Aorta (tissue), 5 donors: ENCODE measurements around the gene HLA-DPB1. TPM values are rescaled to one million over a fixed set of nuclear protein-coding genes. Genes with fewer than 3 reads are reported as not detected.
A peak's percentile ranks its signal among the peaks of the same experiment; 100 is the strongest.

Experiments used
- ATAC-seq: fragments of 200-7000 bp; cut with Tn5 transposase; one replicate; pipeline ENCODE4 v1.9.1; 2022; ENCODE audit warnings: moderate library complexity; ENCODE audit not compliant: low FRiP score
- DNase-seq, 2 donors: peaks; one replicate each; pipeline ENCODE4 v3.0.0-alpha.2; 2020
- H3K27ac ChIP-seq, 2 donors: one replicate each; pipeline ENCODE4 v1.5.1; 2013; ENCODE audit warnings: low read length in 2 of 2, mild to moderate bottlenecking in 2 of 2, moderate library complexity in 2 of 2, control low read depth in 1 of 2, inconsistent platforms in 1 of 2, low read depth in 1 of 2
- H3K27me3 ChIP-seq, 2 donors: one replicate each; pipeline ENCODE4 v1.6.1; 2013; ENCODE audit warnings: control low read depth in 1 of 2, low read length in 1 of 2, mild to moderate bottlenecking in 1 of 2, moderate library complexity in 1 of 2; ENCODE audit not compliant: insufficient read depth in 2 of 2, control insufficient read depth in 1 of 2
- H3K36me3 ChIP-seq, 2 donors: one replicate each; pipeline ENCODE4 v1.6.1; 2013; ENCODE audit warnings: control low read depth in 1 of 2, low read length in 1 of 2, mild to moderate bottlenecking in 1 of 2; ENCODE audit not compliant: insufficient read depth in 2 of 2, control insufficient read depth in 1 of 2
- H3K4me1 ChIP-seq, 2 donors: one replicate each; pipeline ENCODE4 v1.6.1; 2013; ENCODE audit warnings: low read length in 2 of 2, control low read depth in 1 of 2, mild to moderate bottlenecking in 1 of 2, moderate library complexity in 1 of 2; ENCODE audit not compliant: insufficient read depth in 2 of 2, control insufficient read depth in 1 of 2
- H3K4me3 ChIP-seq, 2 donors: one replicate each; pipeline ENCODE4 v1.5.1; 2013; ENCODE audit warnings: low read length in 2 of 2, control low read depth in 1 of 2, mild to moderate bottlenecking in 1 of 2
- H3K9me3 ChIP-seq: one replicate; pipeline ENCODE4 v1.6.1; 2013; ENCODE audit warnings: mild to moderate bottlenecking, low read length; ENCODE audit not compliant: control insufficient read depth
- WGBS, 2 donors: extraction: QIAGEN DNeasy Blood & Tissue Kit; methylation state at CpG; one replicate each; pipeline ENCODE4 v1.1.7; 2013; 5-methylcytosine and 5-hydroxymethylcytosine counted together
- intact Hi-C, 2 donors: fragments of 100-400 bp; cut with DNase I; formaldehyde crosslinking; loops; one replicate each; pipeline versions ENCODE4 v1.14.2 to v1.15.0; 2022
- polyA plus RNA-seq, 2 donors: library from polyadenylated mRNA; stranded (reverse); fragments of 200-250 nt; gene quantifications; one replicate each; pipeline ENCODE4 v1.2.3, GENCODE V29; 2013
- total RNA-seq, 2 donors: library from RNA; stranded (reverse); fragmentation: NEBNext Ultra II Directional; extraction: Animal tissue kit (Norgen Biotek cat#: 25700); gene quantifications; one replicate each; pipeline ENCODE4 v1.2.1, GENCODE V29; 2021
- donor health status: healthy with polysubstance abuse.
- donor health status: Bipolar disorder and iron deficiency.
- donor health status: DM: no; HTN: no; CAD: no.
- donor health status: DM: no; HTN: no; CAD: no.
- donor health status: DM: yes; HTN: yes; CAD: no.

HLA-DPB1 gene
- total and polyA plus RNA-seq, 4 donors: 45.4 to 215 (median 106) TPM

DNA sequence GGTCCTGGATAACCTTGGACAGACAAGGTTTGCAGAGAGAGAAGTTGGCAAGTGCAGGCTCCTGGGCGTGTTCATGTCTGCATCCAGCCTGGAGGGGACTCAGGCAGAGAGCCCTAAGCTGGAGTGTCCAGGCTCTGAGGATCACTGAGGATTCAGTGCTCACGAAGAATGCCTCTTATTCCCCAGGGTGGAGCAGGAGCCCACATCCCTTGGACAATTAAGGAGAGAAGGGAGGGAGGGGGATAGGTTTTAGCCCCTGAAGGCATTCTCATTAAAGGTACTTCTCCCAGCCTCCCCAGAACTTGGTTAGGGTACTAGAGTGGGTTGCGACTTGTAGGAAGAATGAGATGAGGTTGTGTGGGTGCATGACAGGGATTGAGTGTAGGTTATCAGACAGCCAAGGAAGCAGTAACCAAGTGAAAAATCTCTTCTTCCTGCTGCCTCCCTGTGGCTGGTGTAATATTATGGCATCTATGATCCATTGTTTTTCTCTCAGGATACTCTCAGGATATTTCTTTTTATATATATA lies 680 bp downstream of the HLA-DPB1 start:
- H3K4me3 ChIP-seq: no peak overlapping the region
- no peaks in the 10 kb centered on the region for H3K27me3 ChIP-seq
- intact Hi-C loops: no loop called here
- no peak overlapping the region for H3K27ac ChIP-seq
- H3K9me3 ChIP-seq: no peaks in the 10 kb centered on the region
- 77 to 90% methylated on average over 3 of the region's 3 CpGs for WGBS, 2 donors
- DNase-seq (no peak), ATAC-seq (no peak)
- H3K4me1 ChIP-seq: no peaks in the 10 kb centered on the region
- H3K36me3 ChIP-seq: no peaks in the 10 kb centered on the region

DNA sequence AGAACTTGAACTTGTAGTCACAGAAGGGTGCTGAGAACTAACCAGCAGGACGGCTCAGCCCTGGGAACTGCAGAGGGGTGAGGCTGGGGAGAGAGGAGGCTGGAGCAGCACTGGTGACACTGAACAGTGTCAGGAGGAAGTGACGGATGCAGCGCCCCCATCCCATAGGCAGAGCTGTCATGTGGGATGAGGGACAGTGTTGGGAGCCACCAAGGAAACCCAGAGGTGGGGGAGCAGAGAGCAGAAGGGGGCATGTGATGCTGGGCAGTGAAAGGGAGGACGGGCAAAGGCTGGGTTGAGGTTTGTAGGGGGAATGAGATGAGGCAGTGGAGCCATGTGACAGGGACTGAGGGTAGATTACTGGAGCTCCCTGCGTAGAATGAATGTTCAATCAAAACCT lies 2.1 kb downstream of the HLA-DPB1 start:
- WGBS, 2 donors: 62 to 64% methylated on average over 5 of the region's 5 CpGs
- H3K27me3 ChIP-seq: no peaks in the 10 kb centered on the region
- no peak for ATAC-seq
- H3K9me3 ChIP-seq: no peaks in the 10 kb centered on the region
- intact Hi-C loops: no loop called here
- H3K4me3 ChIP-seq: no peak overlapping the region
- no peak overlapping the region for H3K27ac ChIP-seq
- no peaks in the 10 kb centered on the region for H3K36me3 ChIP-seq
- peak in 1 of 2 donors; percentile 63 for DNase-seq
- no peaks in the 10 kb centered on the region for H3K4me1 ChIP-seq

DNA sequence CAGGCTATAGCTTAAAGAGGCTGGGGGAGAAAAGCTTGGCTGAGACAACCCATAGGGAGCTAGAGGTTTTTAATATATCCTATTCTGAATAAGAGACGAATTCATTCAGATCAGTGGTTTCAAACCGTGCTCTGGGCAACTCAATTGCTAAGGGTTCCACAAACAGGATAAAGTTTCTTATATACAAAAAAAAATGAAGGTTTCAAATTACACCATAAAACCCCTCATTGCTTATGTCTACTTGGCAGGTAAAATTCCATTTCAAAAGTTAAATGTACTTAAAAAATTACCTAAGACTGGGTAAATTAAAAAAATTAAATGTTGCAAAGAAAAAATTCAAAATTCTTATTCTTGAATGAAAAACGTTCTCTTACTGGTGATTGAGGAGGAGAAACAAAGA lies 2.7 kb downstream of the HLA-DPB1 start:
- WGBS, 2 donors: 79 to 82% methylated on average over 3 of the region's 3 CpGs
- Histone ChIP-seq H3K27me3 (no peaks in the 10 kb centered on the region), H3K27ac (no peak overlapping the region), H3K4me3 (no peak overlapping the region), H3K36me3 (no peaks in the 10 kb centered on the region), H3K9me3 (no peaks in the 10 kb centered on the region), H3K4me1 (no peaks in the 10 kb centered on the region)
- intact Hi-C loops: no loop called here
- ATAC-seq (no peak), DNase-seq (no peak)

DNA sequence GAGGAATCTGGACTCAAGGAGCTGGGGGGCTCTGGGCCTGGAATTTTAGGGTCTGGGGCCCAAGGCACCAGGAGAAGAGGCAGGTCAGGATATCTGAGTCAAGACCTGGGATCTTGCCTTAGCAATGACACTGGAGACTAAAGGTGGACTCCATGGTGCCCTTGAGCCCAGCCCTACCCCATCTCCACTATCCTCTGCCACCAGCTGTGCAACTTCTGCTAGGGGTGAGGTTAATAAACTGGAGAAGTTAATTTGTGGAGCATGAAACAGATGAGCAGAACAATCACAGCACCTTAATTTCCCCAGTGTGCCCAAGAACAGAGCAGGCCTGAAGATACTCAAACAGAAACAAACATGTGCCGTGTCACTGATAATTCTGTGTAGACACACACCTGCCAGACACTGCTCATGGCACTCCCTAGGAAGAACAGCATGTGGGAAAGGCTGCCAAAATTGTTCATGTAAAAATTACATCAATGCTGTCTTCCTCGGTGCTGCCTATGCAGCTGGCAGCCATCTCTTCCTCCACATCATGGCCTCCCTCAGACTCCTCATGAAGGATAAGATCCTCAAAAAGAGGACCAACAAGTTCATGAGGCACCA lies 3.2 kb downstream of the HLA-DPB1 start:
- no peak for DNase-seq
- Histone ChIP-seq H3K27ac (no peak overlapping the region), H3K4me3 (no peak overlapping the region), H3K27me3 (no peaks in the 10 kb centered on the region), H3K36me3 (no peaks in the 10 kb centered on the region), H3K9me3 (no peaks in the 10 kb centered on the region), H3K4me1 (no peaks in the 10 kb centered on the region)
- intact Hi-C loops: no loop called here
- WGBS, 2 donors: 75 to 79% methylated on average over 2 of the region's 2 CpGs
- no peak for ATAC-seq

DNA sequence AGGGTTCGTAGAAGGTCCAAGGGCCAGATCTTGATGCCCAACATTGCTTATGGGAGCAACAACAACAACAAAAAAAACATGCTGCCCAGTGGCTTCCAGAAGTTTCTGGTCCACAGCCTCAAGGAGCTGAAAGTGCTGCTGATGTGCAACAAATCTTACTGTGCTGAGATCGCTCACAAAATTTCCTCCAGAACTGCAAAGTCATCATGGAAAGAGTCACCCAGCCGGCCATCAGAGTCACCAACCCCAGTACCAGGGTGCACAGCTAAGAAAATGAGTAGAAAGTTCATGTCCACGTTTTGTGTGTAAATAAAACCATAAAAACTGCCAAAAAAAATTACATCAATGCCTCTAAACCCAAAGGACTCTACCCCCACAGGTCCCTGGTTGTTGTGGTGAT lies 3.8 kb downstream of the HLA-DPB1 start:
- Histone ChIP-seq H3K36me3 (no peaks in the 10 kb centered on the region), H3K9me3 (no peaks in the 10 kb centered on the region), H3K27ac (no peak overlapping the region), H3K4me1 (no peaks in the 10 kb centered on the region), H3K27me3 (no peaks in the 10 kb centered on the region), H3K4me3 (no peak overlapping the region)
- DNase-seq: no peak
- intact Hi-C loops: no loop called here
- no peak for ATAC-seq
- 66 to 69% methylated on average over 4 of the region's 4 CpGs for WGBS, 2 donors

DNA sequence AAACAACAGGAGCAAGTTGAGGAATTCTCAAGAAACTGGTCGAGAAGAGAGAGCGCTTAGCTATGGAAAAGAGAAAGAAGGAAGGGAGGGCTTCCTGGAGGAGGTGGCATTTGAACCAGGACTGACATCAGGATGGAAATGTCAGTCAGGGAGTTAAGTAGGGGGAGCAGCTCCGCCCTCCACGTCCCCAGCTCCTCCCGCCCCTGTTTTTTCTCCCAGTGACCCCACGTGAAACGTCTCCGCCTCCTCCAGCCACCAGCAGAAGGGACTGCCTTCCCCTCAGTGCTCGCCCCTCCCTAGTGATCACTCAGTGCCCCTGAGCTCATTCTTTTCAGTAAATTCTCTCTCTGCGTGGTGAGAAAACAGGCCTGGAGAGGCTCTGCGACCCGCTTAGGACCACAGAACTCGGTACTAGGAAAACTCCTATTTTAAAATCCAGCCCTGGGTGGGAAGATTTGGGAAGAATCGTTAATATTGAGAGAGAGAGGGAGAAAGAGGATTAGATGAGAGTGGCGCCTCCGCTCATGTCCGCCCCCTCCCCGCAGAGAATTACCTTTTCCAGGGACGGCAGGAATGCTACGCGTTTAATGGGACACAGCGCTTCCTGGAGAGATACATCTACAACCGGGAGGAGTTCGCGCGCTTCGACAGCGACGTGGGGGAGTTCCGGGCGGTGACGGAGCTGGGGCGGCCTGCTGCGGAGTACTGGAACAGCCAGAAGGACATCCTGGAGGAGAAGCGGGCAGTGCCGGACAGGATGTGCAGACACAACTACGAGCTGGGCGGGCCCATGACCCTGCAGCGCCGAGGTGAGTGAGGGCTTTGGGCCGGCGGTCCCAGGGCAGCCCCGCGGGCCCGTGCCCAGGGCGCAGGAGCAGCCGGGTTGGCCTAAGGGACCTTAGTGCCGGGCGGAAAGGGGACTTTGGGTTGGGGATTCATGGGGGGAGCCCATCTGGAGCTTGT lies 4.6 kb downstream of the HLA-DPB1 start:
- no peaks in the 10 kb centered on the region for H3K36me3 ChIP-seq
- H3K4me1 ChIP-seq: no peaks in the 10 kb centered on the region
- intact Hi-C loops: loop anchor here in 1 of 2 donors (2.0 kb wide), 1 partner anchor 66 kb away; no protein-coding TSS in a partner anchor
- no peaks in the 10 kb centered on the region for H3K27me3 ChIP-seq
- peak overlapping the region; percentile 63 to 75 for H3K4me3 ChIP-seq
- no peaks in the 10 kb centered on the region for H3K9me3 ChIP-seq
- DNase-seq (peak; percentile 86), ATAC-seq (peak; percentile 85)
- WGBS, 2 donors: 5 to 9% methylated on average over 48 to 49 of the region's 49 CpGs
- H3K27ac ChIP-seq: peak overlapping the region in 1 of 2 donors; percentile 23

DNA sequence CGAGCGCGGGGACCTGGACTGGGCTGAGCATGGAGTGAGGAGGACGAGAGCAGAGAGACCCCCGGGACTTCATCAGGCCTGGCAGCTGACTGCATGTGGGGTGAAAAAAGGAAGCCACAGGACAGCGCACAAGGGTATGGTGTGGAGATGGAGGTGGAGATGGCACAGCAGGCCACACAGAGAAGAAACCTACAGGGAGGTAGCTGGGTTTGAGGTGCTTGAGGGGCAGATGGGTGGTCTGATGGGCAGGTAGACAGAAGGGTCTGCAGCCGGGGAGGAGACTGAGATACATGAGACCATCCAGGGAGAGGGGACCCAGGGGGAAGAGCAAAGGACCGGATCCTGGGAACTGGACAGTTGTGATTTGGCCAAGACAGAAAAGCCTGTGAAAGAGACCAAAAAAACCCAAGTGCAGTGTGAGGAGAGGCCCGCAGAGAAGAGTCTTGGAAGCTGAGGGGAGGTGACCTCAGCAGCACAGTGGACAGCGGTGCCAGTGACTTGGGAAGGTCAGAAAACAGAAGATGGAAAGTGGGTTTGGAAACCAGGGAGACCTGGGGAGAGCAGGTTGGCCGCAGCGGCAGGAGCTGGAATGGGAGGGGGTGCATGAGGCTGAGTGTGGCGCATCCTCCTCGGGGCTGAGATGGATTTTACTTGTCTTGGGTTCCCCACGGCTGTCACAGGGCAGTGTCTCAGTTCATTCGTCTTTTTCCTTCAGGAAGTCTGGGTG lies 5.5 kb downstream of the HLA-DPB1 start:
- Histone ChIP-seq H3K36me3 (peaks cover 0 to 2% of the 10 kb centered on the region in 2 donors), H3K27me3 (no peaks in the 10 kb centered on the region), H3K9me3 (no peaks in the 10 kb centered on the region), H3K27ac (no peak overlapping the region), H3K4me3 (peak overlapping the region; percentile 1 to 18), H3K4me1 (no peaks in the 10 kb centered on the region)
- intact Hi-C loops: loop anchor here in 1 of 2 donors (2.0 kb wide), 1 partner anchor 66 kb away; no protein-coding TSS in a partner anchor
- ATAC-seq (no peak), DNase-seq (no peak)
- 54 to 74% methylated on average over 16 of the region's 16 CpGs for whole genome bisulfite sequencing, 2 donors

DNA sequence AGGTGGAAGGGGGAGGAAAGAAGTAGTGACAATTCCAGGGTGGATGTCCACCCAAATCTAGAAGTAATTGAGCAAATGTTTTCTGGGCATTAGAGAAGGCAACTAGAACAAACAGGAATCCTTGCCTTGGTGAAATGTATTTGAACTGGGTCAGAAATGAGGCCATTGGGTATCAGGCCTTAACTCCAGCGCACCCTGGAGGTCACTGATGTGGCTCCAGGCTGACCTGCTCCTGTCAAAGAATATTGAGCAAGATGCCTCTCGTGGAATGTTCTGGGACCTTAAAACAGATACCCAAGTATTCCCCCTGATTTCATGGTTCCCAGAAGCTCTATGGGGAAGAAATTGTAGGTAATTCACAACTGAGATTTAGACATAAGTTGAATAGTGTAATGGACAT lies 6.9 kb downstream of the HLA-DPB1 start:
- Histone ChIP-seq H3K4me3 (no peak overlapping the region), H3K9me3 (no peaks in the 10 kb centered on the region), H3K27me3 (no peaks in the 10 kb centered on the region), H3K36me3 (peaks cover 0 to 4% of the 10 kb centered on the region in 2 donors), H3K27ac (no peak overlapping the region), H3K4me1 (no peaks in the 10 kb centered on the region)
- WGBS, 2 donors: 45 to 51% methylated on average over 2 of the region's 2 CpGs
- no peak for ATAC-seq
- no peak for DNase-seq
- intact Hi-C loops: no loop called here
